Tibial nerve (tissue), 4 donors: ENCODE data around the gene TMEM259. TPM values are rescaled to one million over a fixed set of nuclear protein-coding genes. Genes with fewer than 3 reads are reported as not detected.

Source experiments
- DNase-seq, 2 donors: peaks; one replicate each; pipeline ENCODE4 v3.0.0-alpha.2; 2019; ENCODE audit warnings: low spot score in 2 of 2
- H3K27ac ChIP-seq, 4 donors: fragments of 200-600 bp; sonication (generic) in 3 of 4; one replicate each; pipeline ENCODE4 v1.5.1; 2017 to 2019; ENCODE audit warnings: mild to moderate bottlenecking in 1 of 4
- H3K27me3 ChIP-seq, 2 donors: fragments of 200-600 bp; sonication (generic) in 1 of 2; one replicate each; pipeline versions ENCODE4 v1.5.1 to v1.6.0; 2017 to 2019
- H3K36me3 ChIP-seq, 3 donors: fragments of 200-600 bp; sonication (generic); one replicate each; pipeline ENCODE4 v1.5.1; 2018 to 2019
- H3K4me1 ChIP-seq, 4 donors: fragments of 200-600 bp; sonication (generic) in 3 of 4; one replicate each; pipeline ENCODE4 v1.5.1; 2017 to 2019
- H3K4me3 ChIP-seq, 4 donors: fragments of 200-600 bp; sonication (generic) in 3 of 4; one replicate each; pipeline ENCODE4 v1.5.1; 2017 to 2019; ENCODE audit warnings: mild to moderate bottlenecking in 1 of 4, moderate library complexity in 1 of 4
- H3K9me3 ChIP-seq, 4 donors: fragments of 200-600 bp; sonication (generic) in 3 of 4; one replicate each; pipeline ENCODE4 v1.5.1; 2017 to 2019
- CTCF ChIP-seq, 5 experiments: fragments of 200-600 bp in 3 of 5; fragments of 450-650 bp in 2 of 5; sonication (generic) in 3 of 5; IDR thresholded peaks; one replicate each; pipeline ENCODE4 v1.5.1; 2016 to 2019; ENCODE audit warnings: antibody characterized with exemption in 5 of 5, mild to moderate bottlenecking in 3 of 5, moderate library complexity in 2 of 5
- EP300 ChIP-seq, 2 donors: sonication (generic); formaldehyde crosslinking; IDR thresholded peaks; one replicate each; pipeline ENCODE4 v1.6.1; 2017; ENCODE audit warnings: antibody characterized with exemption in 2 of 2, mild to moderate bottlenecking in 1 of 2
- POLR2A ChIP-seq, 2 donors: fragments of 450-650 bp; IDR thresholded peaks; one replicate each; pipeline ENCODE4 v1.6.1; 2017; ENCODE audit warnings: antibody characterized with exemption in 2 of 2, mild to moderate bottlenecking in 2 of 2, moderate library complexity in 2 of 2
- WGBS, 2 donors: methylation state at CpG; one replicate each; pipeline ENCODE4 v1.1.5; 2018; 5-methylcytosine and 5-hydroxymethylcytosine counted together
- total RNA-seq, 4 donors: library from RNA; depleted of rRNA; stranded (reverse); fragments of >200 nt; gene quantifications; one replicate each; pipeline ENCODE4 v1.1.0, GENCODE V29; 2016

TMEM259 gene
- total RNA-seq, 4 donors from 2014 or later: 229 to 459 (median 325) TPM

GRCh38 chr19:1041835-1042685, 21.1 kb upstream of the TMEM259 start:
- no peak overlapping the region for H3K4me3 ChIP-seq
- WGBS, 2 donors: 45 to 70% methylated on average over 9 to 36 of the region's 43 CpGs

GRCh38 chr19:1041272-1041834, 20.4 kb upstream of the TMEM259 start:
- peaks cover 0 to 55% (median 25%) of the 10 kb centered on the region in 4 donors for H3K4me1 ChIP-seq
- 25 to 31% methylated on average over 19 to 25 of the region's 26 CpGs for WGBS, 2 donors
- H3K27ac ChIP-seq: peak overlapping the region in 2 of 4 donors; percentile 26 to 39
- peaks cover 0 to 15% (median 0%) of the 10 kb centered on the region in 3 donors for H3K36me3 ChIP-seq
- TF ChIP-seq CTCF (IDR thresholded peaks at IDR 0.05): no peak
- no peak for TF ChIP-seq EP300 (IDR thresholded peaks at IDR 0.05)
- no peak for TF ChIP-seq POLR2A (IDR thresholded peaks at IDR 0.05)
- H3K27me3 ChIP-seq: peaks cover 0 to 25% of the 10 kb centered on the region in 2 donors
- no peaks in the 10 kb centered on the region for H3K9me3 ChIP-seq
- peak overlapping the region in 3 of 4 donors; percentile 15 to 59 (median 56) for H3K4me3 ChIP-seq
- DNase-seq: no peak

More at GRCh38 chr19:1041835-1042685, 21.1 kb upstream of the TMEM259 start:
- TF ChIP-seq EP300 (IDR thresholded peaks at IDR 0.05) (no peak), POLR2A (IDR thresholded peaks at IDR 0.05) (no peak), CTCF (IDR thresholded peaks at IDR 0.05) (no peak)
- Histone ChIP-seq H3K27ac (peak overlapping the region in 2 of 4 donors; percentile 24 to 26), H3K27me3 (peaks cover 0 to 25% of the 10 kb centered on the region in 2 donors), H3K9me3 (no peaks in the 10 kb centered on the region), H3K4me1 (peaks cover 0 to 55% (median 25%) of the 10 kb centered on the region in 4 donors), H3K36me3 (peaks cover 0 to 8% (median 0%) of the 10 kb centered on the region in 3 donors)
- DNase-seq: no peak

GRCh38 chr19:1040476-1041271, 19.8 kb upstream of the TMEM259 start:
- Histone ChIP-seq H3K27me3 (peaks cover 0 to 25% of the 10 kb centered on the region in 2 donors), H3K27ac (peak overlapping the region in 3 of 4 donors; percentile 39 to 70 (median 40)), H3K4me1 (peaks cover 0 to 55% (median 25%) of the 10 kb centered on the region in 4 donors), H3K36me3 (peaks cover 0 to 22% (median 0%) of the 10 kb centered on the region in 3 donors), H3K4me3 (peak overlapping the region; percentile 28 to 59 (median 55)), H3K9me3 (no peaks in the 10 kb centered on the region)
- peak; percentile 57 to 80 for DNase-seq
- no peak for TF ChIP-seq POLR2A (IDR thresholded peaks at IDR 0.05)
- TF ChIP-seq EP300 (IDR thresholded peaks at IDR 0.05): no peak
- no peak for TF ChIP-seq CTCF (IDR thresholded peaks at IDR 0.05)
- WGBS, 2 donors: 3 to 6% methylated on average over 16 to 23 of the region's 27 CpGs

GRCh38 chr19:1039646-1040475, 18.9 kb upstream of the TMEM259 start, which contains the start of gene ABCA7:
TSS of gene ABCA7 (plus strand) at chr19:1040107. CDS start at chr19:1041362, 1,255 bp downstream.
- H3K4me1 ChIP-seq: peaks cover 0 to 55% (median 25%) of the 10 kb centered on the region in 4 donors
- TF ChIP-seq CTCF (IDR thresholded peaks at IDR 0.05) (peak in 1 of 5 experiments; percentile 38), EP300 (IDR thresholded peaks at IDR 0.05) (peak in 1 of 2 donors; percentile 76), POLR2A (IDR thresholded peaks at IDR 0.05) (peak in 1 of 2 donors; percentile 30)
- 2 to 5% methylated on average over 20 to 34 of the region's 56 CpGs for WGBS, 2 donors
- H3K4me3 ChIP-seq: peak within 1 kb of the TSS; percentile 28 to 59 (median 55)
- peak; percentile 91 to 94 for DNase-seq
- H3K9me3 ChIP-seq: no peaks in the 10 kb centered on the region
- H3K27ac ChIP-seq: peak within 1 kb of the TSS in 2 of 4 donors; percentile 40 to 70
- peaks cover 0 to 25% of the 10 kb centered on the region in 2 donors for H3K27me3 ChIP-seq
- peaks cover 0 to 29% (median 0%) of the 10 kb centered on the region in 3 donors for H3K36me3 ChIP-seq
